Measurements from ENCODE around the gene HK1.

DNA sequence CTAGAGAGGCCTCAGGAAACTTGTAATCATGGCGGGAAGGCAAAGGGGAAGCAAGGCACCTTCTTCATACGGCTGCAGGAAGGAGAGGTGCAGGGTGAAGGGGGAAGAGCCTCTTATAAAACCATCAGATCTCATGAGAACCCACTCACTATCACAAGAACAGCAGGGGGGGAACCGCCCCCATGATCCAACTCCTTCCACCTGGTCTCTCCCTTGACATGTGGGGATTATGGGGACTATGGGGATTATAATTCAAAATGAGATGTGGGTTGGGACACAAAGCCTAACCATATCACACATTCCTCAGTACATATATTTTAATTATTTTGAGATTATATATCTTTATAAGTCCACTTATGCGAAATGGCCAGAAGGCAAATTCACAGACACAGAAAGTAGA, 8.9 kb downstream of the HK1 start:
- TF ChIP-seq, protein P1, sequence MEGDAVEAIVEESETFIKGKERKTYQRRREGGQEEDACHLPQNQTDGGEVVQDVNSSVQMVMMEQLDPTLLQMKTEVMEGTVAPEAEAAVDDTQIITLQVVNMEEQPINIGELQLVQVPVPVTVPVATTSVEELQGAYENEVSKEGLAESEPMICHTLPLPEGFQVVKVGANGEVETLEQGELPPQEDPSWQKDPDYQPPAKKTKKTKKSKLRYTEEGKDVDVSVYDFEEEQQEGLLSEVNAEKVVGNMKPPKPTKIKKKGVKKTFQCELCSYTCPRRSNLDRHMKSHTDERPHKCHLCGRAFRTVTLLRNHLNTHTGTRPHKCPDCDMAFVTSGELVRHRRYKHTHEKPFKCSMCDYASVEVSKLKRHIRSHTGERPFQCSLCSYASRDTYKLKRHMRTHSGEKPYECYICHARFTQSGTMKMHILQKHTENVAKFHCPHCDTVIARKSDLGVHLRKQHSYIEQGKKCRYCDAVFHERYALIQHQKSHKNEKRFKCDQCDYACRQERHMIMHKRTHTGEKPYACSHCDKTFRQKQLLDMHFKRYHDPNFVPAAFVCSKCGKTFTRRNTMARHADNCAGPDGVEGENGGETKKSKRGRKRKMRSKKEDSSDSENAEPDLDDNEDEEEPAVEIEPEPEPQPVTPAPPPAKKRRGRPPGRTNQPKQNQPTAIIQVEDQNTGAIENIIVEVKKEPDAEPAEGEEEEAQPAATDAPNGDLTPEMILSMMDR (conservative IDR thresholded peaks at IDR 0.05 in 1 of 2, IDR thresholded peaks at IDR 0.05 in 1 of 2; ENCODE audit: low read depth in 1 of 2, low read length in 2 of 2): no peak
- TF ChIP-seq EZH2 (IDR thresholded peaks at IDR 0.05; ENCODE audit: low read length, missing control alignments): no peak
